ENCODE data around the gene RTL5.

RTL5 gene

GRCh38 chrX:72083291-72083690, 48.4 kb downstream of the RTL5 start:
- no peak for TF ChIP-seq ZFX (IDR thresholded peaks at IDR 0.05)
- TF ChIP-seq, protein P1, sequence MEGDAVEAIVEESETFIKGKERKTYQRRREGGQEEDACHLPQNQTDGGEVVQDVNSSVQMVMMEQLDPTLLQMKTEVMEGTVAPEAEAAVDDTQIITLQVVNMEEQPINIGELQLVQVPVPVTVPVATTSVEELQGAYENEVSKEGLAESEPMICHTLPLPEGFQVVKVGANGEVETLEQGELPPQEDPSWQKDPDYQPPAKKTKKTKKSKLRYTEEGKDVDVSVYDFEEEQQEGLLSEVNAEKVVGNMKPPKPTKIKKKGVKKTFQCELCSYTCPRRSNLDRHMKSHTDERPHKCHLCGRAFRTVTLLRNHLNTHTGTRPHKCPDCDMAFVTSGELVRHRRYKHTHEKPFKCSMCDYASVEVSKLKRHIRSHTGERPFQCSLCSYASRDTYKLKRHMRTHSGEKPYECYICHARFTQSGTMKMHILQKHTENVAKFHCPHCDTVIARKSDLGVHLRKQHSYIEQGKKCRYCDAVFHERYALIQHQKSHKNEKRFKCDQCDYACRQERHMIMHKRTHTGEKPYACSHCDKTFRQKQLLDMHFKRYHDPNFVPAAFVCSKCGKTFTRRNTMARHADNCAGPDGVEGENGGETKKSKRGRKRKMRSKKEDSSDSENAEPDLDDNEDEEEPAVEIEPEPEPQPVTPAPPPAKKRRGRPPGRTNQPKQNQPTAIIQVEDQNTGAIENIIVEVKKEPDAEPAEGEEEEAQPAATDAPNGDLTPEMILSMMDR (conservative IDR thresholded peaks at IDR 0.05): no peak

DNA sequence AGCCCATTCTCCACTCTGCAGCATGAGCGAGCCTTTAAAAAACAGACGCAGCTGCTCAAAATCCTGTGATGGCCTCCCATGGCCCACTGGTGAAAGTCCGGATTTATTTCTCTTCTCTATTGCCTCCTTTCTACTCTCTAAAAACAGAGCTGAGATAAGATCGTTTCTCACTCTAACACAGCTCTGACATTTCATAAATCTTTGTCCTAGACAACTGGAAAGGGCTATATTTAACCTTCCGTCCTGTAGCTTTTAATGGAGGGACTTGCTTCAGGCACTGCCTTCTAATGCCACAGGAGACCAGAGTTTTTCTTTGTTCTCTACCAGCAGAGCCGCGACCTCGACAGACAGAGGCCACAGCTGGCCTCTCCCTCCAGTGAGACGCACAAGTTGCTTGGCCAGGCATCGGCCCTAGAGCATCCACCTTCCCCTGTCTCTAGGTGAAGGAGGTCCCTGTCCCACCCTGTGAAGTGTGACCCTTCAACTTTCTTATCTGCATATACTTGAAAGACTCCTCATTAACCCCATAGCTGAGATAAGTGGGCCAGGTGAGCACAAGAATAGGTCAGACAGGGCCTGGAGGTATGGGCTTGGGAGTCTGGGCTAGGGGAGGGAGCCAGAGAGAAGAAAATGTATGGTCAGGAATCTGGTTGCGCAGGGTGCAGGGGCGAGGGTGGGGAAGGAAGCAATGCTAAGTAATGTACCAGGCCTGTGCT, 50.0 kb downstream of the RTL5 start:
- no peak for TF ChIP-seq ZFX (IDR thresholded peaks at IDR 0.05)
- TF ChIP-seq, protein P1 (conservative IDR thresholded peaks at IDR 0.05): no peak
- H3K27ac ChIP-seq: no peak overlapping the region

More at GRCh38 chrX:72083291-72083690, 48.4 kb downstream of the RTL5 start:
- H3K27ac ChIP-seq: no peak overlapping the region

DNA sequence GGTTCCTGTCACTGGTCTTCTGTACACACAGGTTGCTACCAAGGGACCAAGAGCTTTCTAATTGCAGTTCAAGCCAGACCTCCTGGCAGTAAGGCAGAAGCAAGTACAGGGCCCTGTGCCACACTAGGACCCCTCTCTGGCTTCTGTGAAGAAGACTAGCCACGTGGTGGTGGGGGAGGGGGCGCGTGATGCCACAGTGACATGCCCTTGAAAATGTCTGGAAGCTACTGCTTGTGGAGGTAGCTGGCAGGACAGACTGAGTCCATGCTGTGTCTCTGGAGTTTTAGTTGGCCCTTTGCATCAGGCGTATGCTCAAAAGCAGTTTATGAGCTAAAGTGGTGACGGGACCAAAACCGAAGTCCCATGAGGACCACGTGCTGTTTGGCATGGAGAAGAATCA, 50.9 kb downstream of the RTL5 start:
- TF ChIP-seq, protein P1 (conservative IDR thresholded peaks at IDR 0.05): no peak
- no peak for TF ChIP-seq ZFX (IDR thresholded peaks at IDR 0.05)
- no peak overlapping the region for H3K27ac ChIP-seq

GRCh38 chrX:72080150-72080549, 51.6 kb downstream of the RTL5 start:
- TF ChIP-seq ZFX (IDR thresholded peaks at IDR 0.05): no peak
- TF ChIP-seq, protein P1 (conservative IDR thresholded peaks at IDR 0.05): no peak
- H3K27ac ChIP-seq: no peak overlapping the region

DNA sequence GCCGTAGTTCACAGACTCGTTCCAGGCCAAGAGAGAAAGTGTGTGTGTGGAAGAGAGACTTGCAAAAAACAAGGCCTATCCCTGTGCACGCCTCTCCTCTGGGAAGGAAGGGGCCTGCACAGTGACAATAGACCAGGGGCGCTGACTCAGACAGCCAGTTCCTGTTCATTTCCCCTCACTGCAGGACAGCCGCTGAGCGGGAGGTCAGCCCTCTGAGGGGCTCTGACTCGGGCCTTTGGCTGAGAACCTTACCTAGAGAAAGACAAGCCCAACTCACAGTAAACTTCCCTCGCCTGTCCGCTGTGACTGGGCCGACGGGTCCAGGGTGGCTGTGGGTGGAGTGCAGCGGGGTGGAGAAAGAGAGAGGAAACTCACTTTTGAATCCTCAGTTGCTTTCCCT, 52.1 kb downstream of the RTL5 start:
- TF ChIP-seq ZFX (IDR thresholded peaks at IDR 0.05): no peak
- TF ChIP-seq, protein P1 (conservative IDR thresholded peaks at IDR 0.05): no peak
- no peak overlapping the region for H3K27ac ChIP-seq

GRCh38 chrX:72078411-72078810, 53.3 kb downstream of the RTL5 start:
- TF ChIP-seq ZFX (IDR thresholded peaks at IDR 0.05): no peak
- TF ChIP-seq, protein P1 (conservative IDR thresholded peaks at IDR 0.05): no peak

More at GRCh38 chrX:72078411-72078810, 53.3 kb downstream of the RTL5 start:
- H3K27ac ChIP-seq: no peak overlapping the region

Measured in C4-2B (cell line).